ENCODE data around the gene SRP54. TPM values are rescaled to one million over a fixed set of nuclear protein-coding genes. Genes with fewer than 3 reads are reported as not detected.

Gene SRP54
- total and polyA plus RNA-seq, 2 of the 8 experiments (the other 6 are each of a cell fraction or from before 2014, with no cell fraction given) = 19.7 to 60.0 TPM

DNA sequence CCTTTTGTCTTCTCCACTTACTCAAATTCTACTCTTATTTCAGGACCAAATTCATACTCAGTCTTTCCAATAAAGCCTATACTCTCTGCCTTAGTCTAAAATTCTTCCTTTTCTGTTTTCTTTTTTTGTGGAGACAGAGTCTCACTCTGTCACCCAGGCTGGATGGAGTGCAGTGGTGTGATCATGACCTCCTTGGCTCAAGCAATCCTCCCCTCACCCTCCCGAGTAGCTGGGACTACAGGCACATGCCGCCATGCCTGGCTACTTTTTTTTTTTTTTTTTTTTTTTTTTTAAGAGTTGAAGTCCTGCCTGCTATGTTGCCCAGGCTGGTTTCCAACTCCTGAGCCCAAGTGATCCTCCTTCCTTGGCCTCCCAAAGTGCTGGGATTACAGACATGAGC, 11.9 kb downstream of the SRP54 start:
- CTCF ChIA-PET (ENCODE audit: partially characterized antibody) = no interaction called here
- Histone ChIP-seq H3K23me2 (ENCODE audit: low read depth, low read length) (no peaks in the 10 kb centered on the region), H3K9ac (replicated peaks in 1 of 4; ENCODE audit: extremely low read depth in 1 of 4, low read depth in 3 of 4, low read length in 3 of 4) (no peak overlapping the region), H3K36me3 (ENCODE audit: control insufficient read depth in 2 of 4, insufficient read depth in 4 of 4, low read length in 3 of 4) (peaks cover 0 to 7% (median 1%) of the 10 kb centered on the region in 4 experiments; a peak in 1 of 8 replicates), H4K8ac (ENCODE audit: extremely low read depth, insufficient read depth, low read length) (no peak overlapping the region), H3K27ac (ENCODE audit: low read depth, low read length) (no peak overlapping the region), H3K14ac (ENCODE audit: insufficient read length) (no peak overlapping the region), H3K23ac (ENCODE audit: insufficient read length) (no peak overlapping the region), H2BK5ac (ENCODE audit: low read depth, low read length) (no peak overlapping the region), H3K4me1 (replicated peaks in 1 of 4; ENCODE audit: control insufficient read depth in 3 of 4, insufficient read depth in 4 of 4, low read length in 3 of 4) (no peaks in the 10 kb centered on the region), H2BK15ac (ENCODE audit: low read length) (no peak overlapping the region), H3K56ac (replicated peaks; ENCODE audit: insufficient read length, low read depth, low read length) (no peak overlapping the region), H4K91ac (replicated peaks; ENCODE audit: insufficient read length, low read length) (no peak overlapping the region), H2BK20ac (ENCODE audit: low read length) (no peak overlapping the region), H2BK120ac (replicated peaks; ENCODE audit: low read depth, low read length) (no peak overlapping the region), H2AK5ac (ENCODE audit: low read depth, low read length) (no peak overlapping the region), H3K9me3 (ENCODE audit: insufficient read depth in 2 of 2, low read depth in 1 of 2, low read length in 1 of 2) (no peaks in the 10 kb centered on the region), H3K4ac (replicated peaks; ENCODE audit: insufficient read length, low read depth, low read length) (no peak overlapping the region), H3K79me1 (ENCODE audit: low read depth, low read length) (peaks cover 3% of the 10 kb centered on the region; the same call in 1 of the 2 replicates), H3K79me2 (ENCODE audit: control insufficient read depth in 1 of 2, insufficient read depth in 2 of 2, low read length in 2 of 2) (peaks cover 0 to 52% of the 10 kb centered on the region in 2 experiments; a peak in 2 of 4 replicates), H4K20me1 (replicated peaks in 1 of 2; ENCODE audit: control insufficient read depth in 1 of 2, insufficient read depth in 2 of 2, low read length in 2 of 2) (peaks cover 2 to 3% of the 10 kb centered on the region in 2 experiments), H3K18ac (ENCODE audit: extremely low read depth, low read length) (no peak overlapping the region), H4K5ac (ENCODE audit: insufficient read length, low read depth, low read length) (no peak overlapping the region), H3K4me2 (ENCODE audit: insufficient read depth in 1 of 2, low read depth in 2 of 2, low read length in 2 of 2) (no peak overlapping the region), H3K4me3 (ENCODE audit: extremely low read depth in 1 of 4, insufficient read depth in 2 of 4, low read depth in 3 of 4, low read length in 4 of 4) (no peak overlapping the region), H2AFZ (ENCODE audit: low read length) (no peak overlapping the region), H2BK12ac (ENCODE audit: low read depth, low read length) (no peak overlapping the region), H3K27me3 (replicated peaks in 1 of 4; ENCODE audit: control insufficient read depth in 3 of 4, extremely low read depth in 1 of 4, insufficient read depth in 3 of 4, low read length in 3 of 4) (no peaks in the 10 kb centered on the region)
- DNase-seq (ENCODE audit: low read depth in 1 of 2, low spot score in 2 of 2) (no peak), FAIRE-seq (no peak)
- POLR2A ChIA-PET (ENCODE audit: partially characterized antibody) = interaction anchor here (1.9 kb wide), 1 partner anchor 10 kb away, joined by 6 read pairs; no protein-coding TSS in a partner anchor
- 77% methylated on average over 2 of the region's 2 CpGs; no CpG with 5 or more reads in 1 of the 2 experiments for WGBS, 2 experiments (ENCODE audit: extremely low coverage in 1 of 2, insufficient coverage in 1 of 2, insufficient read length in 1 of 2, insufficient replicate concordance in 2 of 2, low coverage in 1 of 2, low lambda C conversion rate in 2 of 2, missing lambda C conversion rate in 1 of 2)
- TF ChIP-seq ASH2L (IDR thresholded peaks at IDR 0.05; ENCODE audit: low read length) (no peak), SP1 (IDR thresholded peaks at IDR 0.05; ENCODE audit: low read depth, low read length) (no peak), SIRT6 (IDR thresholded peaks at IDR 0.05; ENCODE audit: low read length) (no peak), CEBPB (IDR thresholded peaks at IDR 0.05; ENCODE audit: low read depth, low read length) (no peak), CTBP2 (IDR thresholded peaks at IDR 0.05; ENCODE audit: borderline replicate concordance, insufficient read depth, insufficient read length, low read length) (no peak), USF2 (IDR thresholded peaks at IDR 0.05; ENCODE audit: low read length) (no peak), CBX5 (IDR thresholded peaks at IDR 0.05; ENCODE audit: low read depth, low read length) (no peak), TEAD4 (IDR thresholded peaks at IDR 0.05; ENCODE audit: low read depth, low read length) (no peak), MAX (IDR thresholded peaks at IDR 0.05) (no peak), JUN (IDR thresholded peaks at IDR 0.05; ENCODE audit: low read depth, low read length) (no peak), TCF12 (IDR thresholded peaks at IDR 0.05; ENCODE audit: low read depth, low read length) (no peak)
- TF ChIP-seq, protein P1, sequence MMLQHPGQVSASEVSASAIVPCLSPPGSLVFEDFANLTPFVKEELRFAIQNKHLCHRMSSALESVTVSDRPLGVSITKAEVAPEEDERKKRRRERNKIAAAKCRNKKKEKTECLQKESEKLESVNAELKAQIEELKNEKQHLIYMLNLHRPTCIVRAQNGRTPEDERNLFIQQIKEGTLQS (IDR thresholded peaks at IDR 0.05; ENCODE audit: insufficient read depth, low read depth, low read length) = no peak

Measured in H1 (cell line).